SIG-M5 treated with dmso at 0.1 percent for 504 hours (cell line): ENCODE measurements around the gene TRAM2.
A peak's percentile ranks its signal among the peaks of the same experiment; 100 is the strongest.

Experiments used
- DNase-seq: peaks from one replicate; lab custom pipeline; 2025; ENCODE audit not compliant: unreplicated experiment; lab: John Stamatoyannopoulos, UW

The TRAM2 gene

DNA sequence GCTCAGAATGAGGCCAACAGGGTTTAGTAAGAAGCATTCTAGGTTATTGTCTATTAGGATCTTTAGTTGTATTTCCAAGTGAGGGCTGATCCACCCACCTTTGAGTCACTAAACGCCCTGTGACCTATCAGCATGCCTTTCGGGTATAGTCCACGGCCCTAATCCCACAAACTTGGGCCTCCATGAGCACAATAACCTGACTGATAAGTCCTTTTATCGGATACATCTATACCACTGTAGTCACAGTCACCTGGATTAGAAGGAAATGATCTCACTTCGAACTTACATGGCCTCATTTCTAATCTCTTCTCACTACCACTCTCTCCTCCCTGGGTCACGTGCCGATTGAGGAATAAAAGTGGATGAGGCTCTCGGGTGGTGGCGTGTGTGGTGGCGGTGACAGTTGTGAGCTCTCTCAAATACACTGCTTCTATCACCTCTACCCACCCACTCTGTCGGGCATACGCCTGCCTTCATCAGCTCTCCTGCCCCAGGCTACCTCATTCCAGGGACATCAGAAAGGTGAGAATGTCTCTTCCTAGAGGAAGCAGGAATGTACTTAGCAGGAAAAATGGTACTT is 65.2 kb downstream of the TRAM2 start:
- DNase-seq, result no peak

DNA sequence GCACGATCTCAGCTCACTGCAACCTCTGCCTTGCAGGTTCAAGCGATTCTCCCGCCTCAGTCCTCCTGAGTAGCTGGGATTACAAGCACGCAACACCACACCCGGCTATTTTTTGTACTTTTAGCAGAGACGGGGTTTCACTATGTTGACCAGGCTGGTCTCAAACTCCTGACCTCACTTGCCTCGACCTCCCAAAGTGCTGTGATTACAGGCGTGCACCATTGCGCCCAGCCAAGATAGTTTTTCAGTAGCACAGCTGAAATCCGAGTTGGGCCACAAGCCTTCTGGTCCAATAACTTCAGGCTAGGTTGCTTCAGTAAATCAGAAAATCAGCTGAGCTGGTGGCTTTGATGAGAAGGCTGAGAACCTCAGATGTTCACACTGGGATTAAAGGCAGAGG is 65.7 kb downstream of the TRAM2 start:
- DNase-seq, result no peak

DNA sequence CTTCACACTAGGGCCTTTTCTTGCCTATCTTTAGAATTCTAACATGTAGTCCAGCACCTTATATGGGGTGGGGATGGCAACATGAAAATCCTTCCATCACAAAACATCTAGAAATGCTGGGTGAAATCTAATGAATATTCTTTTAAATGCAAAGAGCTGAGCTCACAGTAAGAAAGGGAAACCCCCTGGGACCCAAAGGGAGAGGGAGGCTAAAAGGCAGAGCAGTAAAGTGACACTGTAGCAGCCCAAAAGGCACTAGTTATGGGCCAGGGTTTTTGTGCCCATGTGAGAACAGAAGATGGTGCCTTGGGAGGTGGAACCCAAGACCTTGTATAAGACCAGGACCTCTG is 66.7 kb downstream of the TRAM2 start:
- no peak for DNase-seq

DNA sequence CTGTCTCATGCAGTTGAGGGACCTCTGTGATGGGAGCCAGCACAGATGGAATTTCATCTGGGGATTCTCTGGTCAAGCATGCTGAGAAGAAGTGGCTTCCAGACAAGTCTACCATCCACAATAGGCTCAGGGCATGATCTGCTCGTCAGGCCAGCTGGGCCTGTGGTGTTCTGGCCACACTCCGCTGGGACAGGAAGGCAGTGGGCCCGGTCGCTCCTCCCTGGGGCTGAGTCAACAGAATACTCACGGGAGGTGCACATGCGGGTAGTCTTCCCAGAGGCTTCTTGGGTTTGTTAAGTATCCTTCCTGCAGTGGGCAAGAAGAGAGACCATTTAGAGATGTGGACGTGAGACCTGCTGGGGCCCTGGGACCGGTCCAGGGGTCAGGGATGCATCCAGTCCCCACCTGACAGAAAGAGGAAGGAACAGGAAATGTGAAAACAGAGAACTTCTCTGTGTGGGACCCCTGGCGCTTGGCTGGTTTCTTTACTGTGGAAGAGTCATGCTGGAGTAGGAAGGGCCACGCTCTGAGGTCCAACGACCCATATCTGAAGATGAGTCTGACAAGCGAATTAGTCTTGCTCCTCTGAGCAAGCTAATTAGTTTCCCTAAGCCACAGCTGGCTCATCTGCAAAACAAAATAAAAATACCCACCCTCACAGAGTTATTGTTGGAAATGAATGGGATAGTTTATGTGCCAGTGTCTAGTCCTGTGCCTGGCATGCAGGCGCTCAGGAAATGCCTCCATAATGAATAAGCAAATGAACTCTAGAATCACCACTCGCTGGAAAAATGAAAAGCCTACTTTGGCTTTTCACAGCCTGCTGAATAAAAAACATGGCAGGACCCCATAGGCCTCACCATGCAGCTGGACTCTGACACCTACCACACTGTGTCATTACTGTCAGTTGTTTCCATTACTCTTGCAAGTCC is 67.3 kb downstream of the TRAM2 start:
- DNase-seq, result no peak

DNA sequence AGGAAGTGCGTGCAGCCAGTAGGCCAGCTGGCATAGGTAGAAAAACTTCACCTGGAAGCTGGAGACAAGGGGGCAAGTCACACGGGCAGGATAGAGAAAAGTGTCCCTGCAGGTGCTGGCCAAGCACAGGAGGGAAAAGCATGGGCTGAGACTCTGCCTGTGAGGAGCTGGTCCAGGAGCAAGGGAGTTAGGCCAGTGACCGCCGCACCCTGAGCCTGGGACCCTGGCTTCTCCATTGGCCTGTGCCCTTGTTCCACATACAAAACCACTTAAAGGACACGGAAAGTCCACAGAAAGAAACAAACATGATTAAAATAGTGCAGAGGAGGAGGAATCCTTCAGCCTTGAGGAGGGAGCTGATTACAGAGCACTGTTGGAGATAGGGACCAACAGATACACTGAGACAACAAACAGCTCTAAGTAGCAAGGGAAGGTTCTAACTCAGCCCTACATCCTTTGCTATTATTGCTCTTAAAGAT is 68.6 kb downstream of the TRAM2 start:
- no peak for DNase-seq

DNA sequence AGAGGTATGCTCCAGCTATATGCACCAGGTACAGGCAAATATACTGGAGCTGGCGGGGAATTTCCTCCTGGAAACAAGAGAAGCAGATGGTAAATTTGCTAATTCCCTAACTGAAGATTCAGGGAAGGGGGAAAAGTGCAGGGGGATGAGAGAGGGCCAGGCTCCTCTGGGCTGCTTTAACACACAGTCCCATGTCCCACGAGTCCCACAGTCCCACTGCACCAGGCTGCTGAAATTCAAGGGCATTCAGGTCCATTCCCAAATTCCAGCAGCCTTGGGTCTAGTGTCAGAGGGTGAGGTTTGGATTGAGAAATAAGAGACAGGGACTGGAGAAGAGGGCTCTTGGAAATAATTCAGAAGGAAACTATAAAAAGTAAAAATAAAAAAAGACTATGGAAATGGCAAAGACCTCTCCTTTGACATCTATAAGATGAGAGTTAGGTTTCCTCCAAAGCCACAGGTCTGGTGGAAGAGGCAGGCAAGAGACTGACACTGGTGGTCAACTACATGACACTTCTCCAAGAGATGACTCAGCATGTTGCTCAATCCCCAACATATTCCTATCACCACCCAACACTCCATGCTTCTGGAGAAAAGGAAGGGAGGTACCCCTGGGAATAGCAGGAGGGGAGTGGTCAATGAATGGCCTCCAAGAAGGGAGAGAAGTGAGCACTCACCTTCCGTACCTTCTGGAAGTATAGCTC is 69.2 kb downstream of the TRAM2 start:
- DNase-seq, result no peak

DNA sequence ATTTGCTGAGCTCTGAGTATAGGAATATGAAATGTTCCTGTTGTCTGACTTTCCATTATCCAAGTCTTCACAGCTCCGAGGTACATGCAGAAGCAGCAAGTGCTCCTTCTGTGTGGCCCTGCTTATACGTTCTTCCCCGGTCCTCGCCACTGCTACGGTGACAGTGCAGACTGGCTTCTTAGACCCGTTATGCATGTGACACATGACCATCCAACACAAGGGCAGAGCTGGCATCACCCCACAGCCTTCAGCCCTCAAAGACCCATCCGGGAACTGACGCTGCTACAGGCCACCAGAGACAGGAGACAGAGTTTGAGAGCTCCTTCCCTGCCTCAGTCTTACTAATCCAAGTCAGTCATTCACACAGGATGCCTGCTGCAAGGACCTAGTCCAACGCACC is 70.4 kb downstream of the TRAM2 start:
- DNase-seq, result no peak

DNA sequence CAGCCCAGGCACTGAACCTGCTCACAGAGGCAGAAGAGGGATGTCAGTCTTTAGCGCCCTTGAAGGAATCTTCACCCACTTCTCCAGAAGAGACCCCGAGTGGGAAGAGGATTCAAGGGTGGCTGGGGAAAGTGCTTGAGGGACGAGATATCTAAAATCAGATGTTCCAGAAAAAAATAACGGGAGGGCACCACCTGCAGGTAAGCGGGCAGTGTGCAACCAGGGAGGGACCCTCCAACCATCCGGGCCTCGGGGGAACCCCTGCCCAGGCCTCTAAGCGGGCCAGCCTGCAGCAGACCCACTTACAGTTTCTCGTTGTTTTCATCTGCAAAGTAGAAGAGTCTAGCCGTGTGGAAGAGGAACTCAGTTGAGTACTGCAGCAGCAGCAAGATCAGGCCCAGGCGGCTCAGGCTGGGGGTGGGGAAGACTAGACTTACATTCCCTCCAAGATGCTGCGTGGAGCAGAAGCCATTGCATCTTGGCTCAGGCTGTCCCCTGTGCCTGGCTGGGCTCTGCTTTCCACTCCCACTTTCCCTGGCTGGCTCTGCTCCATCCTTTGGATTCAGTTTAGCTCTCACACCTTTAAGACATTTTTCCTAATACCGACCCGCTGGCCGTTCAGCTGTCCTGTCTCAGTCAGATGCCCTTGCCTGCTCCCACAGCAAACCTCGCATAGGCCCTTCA is 71.0 kb downstream of the TRAM2 start:
- no peak for DNase-seq

DNA sequence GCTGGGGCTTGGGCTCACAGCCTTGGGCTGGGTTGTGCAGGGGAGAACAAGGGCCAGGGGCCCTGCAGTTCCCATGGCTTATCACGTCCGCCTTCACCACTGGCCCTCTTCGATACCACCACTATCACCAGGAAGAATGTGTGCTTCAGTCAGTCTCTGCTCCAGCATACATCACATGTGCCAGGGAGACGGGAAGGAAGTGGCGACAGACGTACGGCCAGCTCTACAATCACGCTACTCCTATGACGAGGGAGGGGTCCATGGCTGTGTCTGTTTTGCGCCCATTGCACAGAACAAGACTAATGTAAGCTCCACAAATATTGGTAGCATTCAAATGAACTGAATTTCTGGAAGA is 72.1 kb downstream of the TRAM2 start:
- DNase-seq, result no peak

DNA sequence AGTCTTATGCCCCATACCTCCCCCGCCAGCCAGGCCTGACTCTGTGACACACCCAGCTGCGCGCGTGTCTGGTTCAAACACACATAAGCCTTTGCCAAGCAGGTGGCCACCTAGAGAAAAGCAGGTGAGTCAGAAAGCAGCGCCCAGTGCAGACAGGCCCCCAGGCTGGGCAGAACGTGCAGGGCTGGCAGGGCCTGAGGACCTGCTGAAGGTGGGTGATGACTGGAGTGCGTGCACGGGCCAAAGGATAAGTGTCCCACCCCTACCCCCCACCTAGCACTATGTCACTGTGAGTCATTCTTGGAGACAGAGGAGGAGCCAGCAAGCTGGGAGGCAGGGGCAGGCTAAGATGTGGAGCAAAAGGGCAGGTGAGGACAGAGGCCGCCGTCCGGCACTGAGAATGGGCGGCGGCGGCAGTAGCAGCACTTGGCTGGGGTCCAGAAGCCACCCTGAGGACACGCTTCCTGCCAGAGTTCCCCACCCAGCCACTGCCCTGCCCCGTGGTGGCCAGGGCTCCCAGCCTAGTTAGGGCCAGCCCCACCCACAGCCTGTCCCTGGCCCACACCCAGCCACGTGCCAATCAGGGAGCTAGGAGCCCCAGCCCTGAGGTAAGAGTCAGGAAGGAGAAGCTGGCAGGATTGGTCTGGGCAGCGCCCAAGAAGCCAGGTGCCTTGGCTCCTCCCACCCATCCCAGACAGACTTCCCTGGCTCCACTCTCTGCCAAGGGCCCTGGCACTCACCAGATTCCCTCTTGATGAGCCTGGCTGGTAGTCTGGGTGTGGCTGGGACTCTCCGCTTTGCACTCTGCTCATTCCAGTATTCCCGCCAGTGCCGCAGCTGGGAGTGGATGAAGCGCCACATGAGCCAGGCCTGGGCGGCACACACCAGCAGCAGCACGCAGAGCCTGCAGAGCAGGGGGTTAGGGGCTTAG is 72.7 kb downstream of the TRAM2 start:
- peak; percentile 48 for DNase-seq

DNA sequence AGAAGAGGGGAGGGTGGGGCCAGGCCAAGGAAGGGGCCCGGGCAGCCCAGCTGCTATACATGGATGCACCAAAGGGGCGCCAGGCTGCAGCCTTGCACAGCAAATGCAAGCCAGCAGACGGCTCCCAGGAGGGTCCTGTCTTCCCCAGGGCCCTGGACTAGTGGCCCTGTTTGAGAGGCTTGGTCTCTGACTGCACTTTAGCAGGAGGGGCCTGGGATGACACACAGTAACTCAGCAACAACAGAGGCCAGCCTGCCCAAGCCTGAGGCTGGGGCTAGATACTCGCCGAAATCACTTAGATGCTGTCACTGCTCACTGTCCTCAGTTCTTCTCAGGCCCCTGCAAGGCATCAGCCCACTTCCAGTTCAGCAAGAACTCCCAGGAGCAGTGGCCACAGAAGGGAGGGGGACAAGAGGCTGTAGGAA is 73.5 kb downstream of the TRAM2 start:
- no peak for DNase-seq

DNA sequence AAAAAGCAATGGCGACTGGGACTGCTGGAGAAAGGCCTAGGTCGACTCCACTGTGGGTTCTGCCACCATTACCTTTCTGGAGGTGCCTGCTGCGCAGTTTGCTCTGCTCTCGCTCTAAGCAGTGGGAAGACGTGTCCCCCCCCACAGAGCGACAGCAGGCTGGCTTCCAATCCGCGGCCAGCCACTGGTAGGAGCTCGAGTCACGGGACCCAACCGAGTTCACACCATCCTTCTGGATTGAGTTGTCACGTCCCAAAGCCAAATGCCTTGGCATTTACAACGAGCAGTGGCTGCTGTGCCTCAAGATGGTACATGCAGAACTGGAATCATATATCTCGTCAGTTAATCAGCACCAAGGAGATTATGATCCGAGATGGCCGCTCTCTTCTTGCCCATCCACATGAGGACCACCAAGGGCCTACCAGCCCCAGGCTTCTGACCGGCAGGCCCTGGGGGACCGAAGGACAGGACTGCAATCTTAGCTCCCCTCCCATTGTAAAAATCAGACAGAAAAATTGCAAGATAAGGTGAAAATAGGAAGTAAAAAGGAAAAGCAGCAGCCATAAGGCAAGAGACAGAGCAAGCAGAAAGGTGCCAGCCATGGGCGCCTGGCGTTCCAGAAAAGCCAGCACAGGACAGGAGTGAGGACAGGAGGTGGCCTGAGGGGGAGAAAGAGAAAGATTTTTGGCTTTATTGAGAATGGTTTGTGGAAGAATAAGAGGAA is 74.4 kb downstream of the TRAM2 start:
- DNase-seq, result no peak

DNA sequence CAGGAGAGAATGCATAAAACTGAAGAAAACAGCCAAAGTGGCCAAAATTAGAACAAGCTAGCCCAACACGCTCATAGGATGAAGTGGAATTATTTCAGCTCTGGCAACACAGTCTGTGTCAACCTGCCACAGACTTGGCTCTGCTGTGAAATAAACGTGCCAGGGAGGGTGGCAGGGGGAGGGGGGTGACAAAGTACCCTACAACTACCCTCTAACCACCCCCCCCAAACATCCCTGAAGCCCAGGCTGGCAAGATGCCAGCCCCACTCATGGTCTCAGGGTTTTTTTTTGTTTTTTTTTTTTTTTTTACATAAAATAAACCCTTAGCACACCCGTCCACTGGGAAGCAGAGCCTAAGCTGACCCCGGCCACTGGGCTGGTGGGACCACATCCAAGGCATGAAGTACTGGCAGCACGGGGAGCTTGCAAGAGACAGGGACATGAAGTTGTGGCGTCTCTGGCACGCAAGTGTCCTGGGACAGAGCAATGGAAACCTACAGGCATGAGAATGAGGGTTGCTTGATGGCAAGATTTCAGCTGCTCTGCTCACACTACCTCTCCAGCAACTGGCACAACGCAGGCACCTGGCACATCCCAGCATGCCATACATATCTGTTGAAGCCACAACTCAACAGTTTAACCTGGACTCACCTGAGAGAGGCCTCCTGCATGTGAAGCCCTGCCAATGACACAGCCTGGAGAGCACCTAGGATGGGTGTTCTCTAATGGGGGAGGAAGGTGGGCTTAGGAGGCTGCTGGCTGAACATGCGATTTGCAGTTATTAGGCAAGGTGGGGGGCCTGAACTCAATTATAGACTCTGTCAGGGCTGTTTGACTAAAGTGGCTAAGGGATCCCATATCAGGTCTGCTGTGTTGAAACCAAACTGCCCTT is 76.4 kb downstream of the TRAM2 start:
- no peak for DNase-seq

DNA sequence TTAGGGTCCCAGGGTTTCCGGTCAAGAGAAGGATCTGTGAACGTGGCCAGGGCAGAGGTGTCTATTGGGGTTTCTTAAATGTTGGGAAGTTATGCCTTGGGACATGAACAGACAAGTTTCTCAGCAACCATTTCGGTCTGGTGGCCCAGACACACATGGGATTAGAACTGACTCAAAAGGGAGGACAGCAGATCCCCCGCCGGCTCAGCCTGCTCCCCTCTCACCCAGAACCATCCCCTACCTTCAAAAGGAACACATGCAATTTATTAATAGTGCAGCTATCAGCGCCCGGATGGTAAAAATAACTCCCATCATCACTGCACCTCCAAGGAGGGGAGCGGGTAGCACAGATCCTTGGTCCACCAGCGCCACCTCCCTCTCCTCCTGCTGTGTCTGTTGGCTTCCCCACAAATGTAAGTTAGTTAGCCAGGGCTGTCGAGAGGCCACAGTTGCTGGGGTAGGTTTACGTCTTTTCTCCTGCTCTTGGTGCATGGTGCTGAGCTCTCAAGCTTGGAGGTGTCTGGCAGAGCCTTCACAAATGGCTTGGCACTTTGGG is 77.1 kb downstream of the TRAM2 start:
- no peak for DNase-seq

DNA sequence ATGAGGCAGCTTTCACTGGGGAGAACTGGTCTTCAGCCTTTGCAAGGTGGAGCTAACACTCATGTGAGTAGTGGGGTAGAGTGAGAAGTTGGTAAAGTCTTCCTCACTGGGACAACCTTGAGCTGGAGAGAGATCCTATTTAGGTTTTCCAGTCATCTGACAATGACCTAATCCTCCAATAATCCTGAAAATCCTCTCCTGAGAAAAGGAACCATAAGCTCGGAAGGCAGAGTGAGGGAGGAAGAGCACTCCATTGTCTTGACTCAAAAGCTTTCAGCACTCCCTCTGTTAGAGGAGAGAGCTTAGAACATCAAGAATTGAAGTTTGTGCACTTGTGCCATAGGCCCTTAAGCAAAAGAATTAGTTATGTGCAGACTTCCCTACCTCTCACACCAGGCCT is 77.8 kb downstream of the TRAM2 start:
- DNase-seq, result no peak

DNA sequence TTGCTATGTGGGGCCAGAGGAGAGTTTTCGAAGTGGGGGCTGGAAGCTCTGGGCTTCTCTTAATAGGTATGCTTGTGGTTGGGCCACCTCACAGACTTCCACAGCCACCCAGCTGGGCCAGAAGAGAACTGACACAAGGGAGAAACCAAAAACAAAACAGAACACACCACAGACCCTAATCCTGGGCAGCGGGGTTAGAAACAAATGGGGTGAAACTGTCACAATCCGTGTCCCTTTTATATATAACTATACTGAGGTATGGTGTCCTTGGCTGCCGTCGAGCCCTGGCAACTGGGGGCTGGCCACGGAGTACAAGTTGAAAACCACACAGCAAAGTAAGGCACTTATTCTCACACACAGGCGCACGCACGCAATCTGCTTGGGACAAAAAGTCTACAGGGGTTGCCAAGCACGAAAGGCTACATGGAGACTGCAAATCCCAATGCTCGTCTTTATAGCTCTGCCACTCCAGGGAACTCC is 78.3 kb downstream of the TRAM2 start:
- no peak for DNase-seq

DNA sequence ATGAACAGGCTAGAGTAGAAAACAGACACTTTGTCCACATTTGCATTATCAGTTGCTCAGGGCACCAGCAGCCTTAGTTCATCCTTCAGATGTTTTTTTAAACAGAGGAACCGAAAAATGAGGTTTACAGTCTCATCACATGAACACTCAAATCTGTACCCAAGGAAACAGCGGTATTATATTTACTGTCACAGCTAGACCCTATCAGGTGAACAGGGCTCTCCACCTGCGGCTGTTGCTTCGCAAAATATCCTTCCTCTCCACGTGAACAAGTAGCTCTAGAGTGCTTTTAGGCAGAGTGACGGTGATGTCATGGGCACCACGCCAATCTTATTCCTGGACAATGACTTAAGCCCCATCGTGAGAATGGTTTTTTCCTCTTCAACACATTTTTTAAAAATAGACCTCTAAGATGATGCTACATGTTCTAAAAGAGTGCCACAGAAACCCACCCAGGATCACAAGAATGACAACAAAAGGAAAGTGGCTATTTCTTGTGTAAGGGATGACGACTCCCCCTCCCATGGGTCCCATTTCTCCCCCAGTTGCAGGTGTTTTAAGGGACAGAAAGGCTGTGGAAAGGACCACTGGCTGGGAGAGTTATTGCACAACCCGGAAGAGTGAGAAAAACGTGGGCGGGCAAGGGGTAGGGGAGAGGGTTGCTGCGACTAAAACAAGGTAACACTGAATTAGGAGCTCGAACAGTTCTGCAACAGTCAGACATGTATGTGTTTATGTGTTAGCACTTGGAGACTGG is 79.0 kb downstream of the TRAM2 start:
- no peak for DNase-seq

DNA sequence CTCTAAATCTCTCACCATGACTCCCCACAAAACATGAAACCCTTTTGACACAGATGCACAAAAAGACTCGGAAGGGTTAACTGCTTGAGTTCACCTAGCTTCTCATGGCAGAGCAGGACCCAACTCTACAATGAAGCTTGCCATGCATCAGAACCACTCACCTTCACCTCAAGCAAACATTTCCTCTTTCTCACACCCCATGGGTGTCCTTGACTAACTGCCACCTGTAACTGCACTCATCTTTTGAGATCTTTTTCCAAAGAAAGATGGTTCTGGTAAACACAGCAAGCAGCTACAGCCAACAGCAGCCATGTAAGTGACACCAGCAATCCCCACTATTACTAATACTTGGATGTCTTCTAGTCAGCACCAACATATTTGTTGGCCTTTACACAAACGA is 80.2 kb downstream of the TRAM2 start:
- DNase-seq, result no peak
